Measurements from ENCODE around the gene LIPE. TPM values are rescaled to one million over a fixed set of nuclear protein-coding genes. Genes with fewer than 3 reads are reported as not detected.

Gene LIPE
- total and polyA plus RNA-seq, 7 donors, result 5.3 to 27.7 (median 9.3) TPM

- Histone ChIP-seq H3K4me1 (peaks cover 6% of the 10 kb centered on the region), H3K27ac (peak overlapping the region; percentile 46), H3K4me3 (peak overlapping the region; percentile 61), H3K36me3 (ENCODE audit: insufficient read depth in 1 of 2, low read depth in 1 of 2) (no peaks in the 10 kb centered on the region), H3K27me3 (ENCODE audit: insufficient read depth in 3 of 3, low read length in 2 of 3) (peaks cover 0 to 44% (median 8%) of the 10 kb centered on the region in 3 donors), H3K9me3 (no peaks in the 10 kb centered on the region)
- intact Hi-C loops (cut with DNase I), result no loop called here
- WGBS, 3 donors, result 39 to 47% (median 45%) methylated on average over 17 of the region's 17 CpGs
- ATAC-seq (peak; percentile 13 to 59 (median 51)), DNase-seq (no peak)
- TF ChIP-seq CTCF (IDR thresholded peaks at IDR 0.05), result no peak
Measured at GRCh38 chr19:42422092-42422900, 4.9 kb downstream of the LIPE start.

GRCh38 chr19:42421591-42422031 lies 5.6 kb downstream of the LIPE start:
- Histone ChIP-seq H3K27me3 (ENCODE audit: insufficient read depth in 3 of 3, low read length in 2 of 3) (peaks cover 0 to 44% (median 8%) of the 10 kb centered on the region in 3 donors), H3K36me3 (ENCODE audit: insufficient read depth in 1 of 2, low read depth in 1 of 2) (no peaks in the 10 kb centered on the region), H3K27ac (peak overlapping the region; percentile 46), H3K4me1 (peaks cover 6% of the 10 kb centered on the region), H3K4me3 (peak overlapping the region; percentile 61), H3K9me3 (no peaks in the 10 kb centered on the region)
- 65 to 67% (median 65%) methylated on average over 9 of the region's 9 CpGs for WGBS, 3 donors
- peak in 1 of 4 donors; percentile 24 for ATAC-seq
- DNase-seq, result no peak
- intact Hi-C loops (cut with DNase I), result no loop called here
- no peak for TF ChIP-seq CTCF (IDR thresholded peaks at IDR 0.05)

- Histone ChIP-seq H3K36me3 (ENCODE audit: insufficient read depth in 1 of 2, low read depth in 1 of 2) (no peaks in the 10 kb centered on the region), H3K4me1 (peaks cover 6% of the 10 kb centered on the region), H3K9me3 (no peaks in the 10 kb centered on the region), H3K27ac (peak overlapping the region; percentile 13), H3K27me3 (ENCODE audit: insufficient read depth in 3 of 3, low read length in 2 of 3) (peaks cover 0 to 39% (median 8%) of the 10 kb centered on the region in 3 donors), H3K4me3 (no peak overlapping the region)
- intact Hi-C loops (cut with DNase I), result no loop called here
- DNase-seq (no peak), ATAC-seq (no peak)
- TF ChIP-seq CTCF (IDR thresholded peaks at IDR 0.05), result no peak
- 73 to 83% (median 82%) methylated on average over 4 of the region's 4 CpGs for WGBS, 3 donors
Measured at GRCh38 chr19:42421101-42421500, 6.1 kb downstream of the LIPE start.

GRCh38 chr19:42420055-42420544 lies 7.1 kb downstream of the LIPE start:
- Histone ChIP-seq H3K27ac (no peak overlapping the region), H3K4me3 (peak overlapping the region; percentile 4), H3K36me3 (ENCODE audit: insufficient read depth in 1 of 2, low read depth in 1 of 2) (no peaks in the 10 kb centered on the region), H3K4me1 (peaks cover 6% of the 10 kb centered on the region), H3K27me3 (ENCODE audit: insufficient read depth in 3 of 3, low read length in 2 of 3) (peaks cover 0 to 29% (median 8%) of the 10 kb centered on the region in 3 donors), H3K9me3 (no peaks in the 10 kb centered on the region)
- intact Hi-C loops (cut with DNase I), result no loop called here
- peak; percentile 33 for TF ChIP-seq CTCF (IDR thresholded peaks at IDR 0.05)
- ATAC-seq, result no peak
- DNase-seq, result no peak
- WGBS, 3 donors, result 59 to 62% (median 60%) methylated on average over 10 of the region's 10 CpGs

Measured in psoas muscle (tissue), 8 donors.